Activated CD8-positive, alpha-beta memory T cell treated with anti-CD3 and anti-CD28 coated beads, Interleukin-2, amount 50 U/mL, for 24 hours (primary cell): Measurements from ENCODE around the gene KATNAL1.
"Not testable (repeated sequence)": the region's sequence is repeated elsewhere in the genome, so short reads cannot be mapped to it uniquely, and the experiment has no call there.

Experiments used
- DNase-seq: peaks from one replicate; pipeline ENCODE4 v3.0.0-alpha.2; 2020; ENCODE audit errors: extremely low read depth

The KATNAL1 gene

GRCh38 chr13:30292325-30292724, 15.0 kb downstream of the KATNAL1 start:
- no peak for DNase-seq

DNA sequence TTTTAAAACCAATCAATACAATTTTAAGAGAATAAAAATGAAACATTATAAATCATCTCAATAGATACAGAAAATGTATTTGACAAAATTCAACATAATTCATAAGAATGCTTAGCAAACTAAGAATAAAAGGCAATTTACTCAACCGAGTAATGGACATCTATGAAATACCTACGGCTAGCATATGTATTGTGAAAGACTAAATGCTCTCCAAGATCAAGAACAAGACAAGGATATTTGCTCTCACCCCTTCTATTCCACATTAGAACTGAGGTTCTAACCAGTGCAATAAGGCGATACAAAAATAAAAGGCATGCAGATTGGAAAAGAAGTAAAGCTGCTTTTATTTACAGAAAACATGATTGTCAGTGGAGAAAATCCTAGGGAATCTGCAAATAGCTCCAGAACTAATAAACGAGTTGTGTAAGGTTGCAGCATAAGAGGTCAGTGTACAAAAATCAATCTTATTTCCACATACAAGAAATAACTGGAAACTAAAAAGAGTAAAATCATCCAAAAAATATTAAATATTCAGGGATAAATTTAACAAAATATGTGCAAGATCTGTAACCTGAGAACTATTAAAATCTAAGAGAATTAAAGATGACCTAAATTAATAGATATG, 16.4 kb downstream of the KATNAL1 start:
- no peak for DNase-seq

DNA sequence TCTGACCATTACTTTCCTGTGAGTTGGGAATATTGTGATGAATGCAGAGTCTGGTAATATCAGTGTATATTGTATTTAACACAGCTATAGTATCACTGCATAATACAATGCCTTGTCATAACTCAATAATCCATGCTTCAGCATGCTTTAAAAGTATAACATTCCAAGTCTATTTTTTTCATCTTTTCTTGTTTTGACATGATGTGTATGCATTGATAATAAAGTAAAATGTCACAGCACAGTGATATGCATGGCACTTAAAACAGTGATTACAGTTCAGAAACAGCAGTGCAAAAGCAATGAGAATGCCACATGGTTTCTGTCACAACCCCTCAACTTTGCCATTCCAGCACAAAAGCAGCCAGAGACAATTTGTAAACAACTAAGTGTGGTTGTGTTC, 17.8 kb downstream of the KATNAL1 start:
- DNase-seq, result no peak

- not testable (repeated sequence) for DNase-seq
Measured at GRCh38 chr13:30286059-30286458, 21.3 kb downstream of the KATNAL1 start.

DNA sequence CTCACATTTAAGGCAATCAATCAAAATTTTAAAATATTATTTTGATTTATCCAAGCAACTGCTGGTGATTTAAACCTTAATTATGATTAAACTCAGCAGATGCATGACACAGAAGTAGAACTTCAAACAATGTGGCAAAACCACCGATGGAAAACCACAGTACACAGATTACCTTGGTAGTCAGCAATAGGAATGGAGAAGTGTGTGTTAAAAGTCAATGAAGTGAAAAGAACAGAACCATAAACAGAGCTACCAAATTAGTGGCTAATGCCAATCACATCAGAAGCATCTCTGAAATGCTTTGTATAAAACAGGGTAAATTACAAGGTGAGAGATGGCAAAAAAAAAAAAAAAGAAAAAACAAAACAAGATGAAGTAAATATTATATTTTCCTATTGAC, 31.2 kb downstream of the KATNAL1 start:
- no peak for DNase-seq

DNA sequence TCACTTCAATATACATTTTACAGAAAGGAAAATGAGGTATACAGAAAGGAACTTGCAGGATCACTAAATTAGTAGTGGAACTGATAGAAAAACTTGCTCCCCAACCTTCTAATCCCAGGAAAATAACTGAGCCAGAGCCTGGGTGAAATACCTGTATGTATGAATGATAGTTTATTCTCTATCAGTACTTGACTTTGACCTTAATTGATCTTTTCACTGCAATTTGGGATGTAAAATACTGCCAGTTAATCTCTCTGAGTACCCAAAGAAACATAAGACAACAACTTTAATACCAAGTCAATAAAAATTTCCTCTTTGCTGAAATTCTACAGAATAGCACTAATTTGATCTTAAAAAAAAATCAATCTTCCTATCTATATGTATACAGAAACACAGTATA, 33.3 kb downstream of the KATNAL1 start:
- DNase-seq, result no peak

DNA sequence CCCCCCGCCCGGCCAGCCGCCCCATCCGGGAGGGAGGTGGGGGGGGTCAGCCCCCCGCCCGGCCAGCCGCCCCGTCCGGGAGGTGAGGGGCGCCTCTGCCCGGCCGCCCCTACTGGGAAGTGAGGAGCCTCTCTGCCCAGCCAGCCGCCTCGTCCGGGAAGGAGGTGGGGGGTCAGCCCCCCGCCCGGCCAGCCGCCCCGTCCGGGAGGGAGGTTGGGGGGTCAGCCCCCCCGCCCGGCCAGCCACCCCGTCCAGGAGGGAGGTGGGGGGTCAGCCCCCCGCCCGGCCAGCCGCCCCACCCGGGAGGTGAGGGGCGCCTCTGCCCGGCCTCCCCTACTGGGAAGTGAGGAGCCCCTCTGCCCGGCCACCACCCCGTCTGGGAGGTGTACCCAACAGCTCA, 37.3 kb downstream of the KATNAL1 start:
- not testable (repeated sequence) for DNase-seq

DNA sequence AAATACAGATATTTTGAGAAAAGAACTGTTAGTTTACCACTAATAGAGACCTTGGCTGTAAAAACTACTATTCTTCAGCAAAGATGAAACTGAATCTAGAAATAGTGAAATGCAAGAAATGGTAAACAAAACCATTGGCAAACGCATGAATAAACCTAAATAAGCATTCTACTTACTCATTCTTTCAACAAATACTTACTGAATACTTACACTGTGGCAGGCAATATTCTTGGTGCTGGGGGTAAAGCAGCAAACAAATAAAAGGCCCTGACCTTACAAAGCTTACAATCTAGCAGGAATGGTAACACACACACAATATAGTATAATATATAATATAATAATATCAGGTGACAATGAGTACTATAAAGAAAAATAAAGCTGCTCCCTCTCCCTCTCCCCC, 38.7 kb downstream of the KATNAL1 start:
- DNase-seq, result no peak

DNA sequence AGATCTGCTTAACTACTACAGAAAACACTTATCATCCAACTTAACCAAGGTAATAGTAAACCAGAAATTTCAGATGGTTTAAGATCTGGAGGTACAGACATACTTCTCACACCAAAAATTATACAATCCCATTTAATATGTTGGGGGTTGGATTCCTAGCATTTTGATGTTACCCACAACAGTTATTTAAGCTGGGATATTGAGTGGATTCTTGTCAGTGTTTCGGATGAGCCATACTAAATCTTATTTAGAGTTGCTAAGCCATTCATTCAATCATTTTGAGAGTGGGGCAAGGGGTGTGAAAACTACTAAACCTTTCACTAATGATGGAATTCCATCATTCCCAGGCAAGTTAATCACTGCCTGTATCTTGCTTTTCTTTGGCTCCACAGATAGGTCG, 40.6 kb downstream of the KATNAL1 start:
- no peak for DNase-seq

- not testable (repeated sequence) for DNase-seq
Measured at GRCh38 chr13:30259149-30259733, 48.1 kb downstream of the KATNAL1 start.

DNA sequence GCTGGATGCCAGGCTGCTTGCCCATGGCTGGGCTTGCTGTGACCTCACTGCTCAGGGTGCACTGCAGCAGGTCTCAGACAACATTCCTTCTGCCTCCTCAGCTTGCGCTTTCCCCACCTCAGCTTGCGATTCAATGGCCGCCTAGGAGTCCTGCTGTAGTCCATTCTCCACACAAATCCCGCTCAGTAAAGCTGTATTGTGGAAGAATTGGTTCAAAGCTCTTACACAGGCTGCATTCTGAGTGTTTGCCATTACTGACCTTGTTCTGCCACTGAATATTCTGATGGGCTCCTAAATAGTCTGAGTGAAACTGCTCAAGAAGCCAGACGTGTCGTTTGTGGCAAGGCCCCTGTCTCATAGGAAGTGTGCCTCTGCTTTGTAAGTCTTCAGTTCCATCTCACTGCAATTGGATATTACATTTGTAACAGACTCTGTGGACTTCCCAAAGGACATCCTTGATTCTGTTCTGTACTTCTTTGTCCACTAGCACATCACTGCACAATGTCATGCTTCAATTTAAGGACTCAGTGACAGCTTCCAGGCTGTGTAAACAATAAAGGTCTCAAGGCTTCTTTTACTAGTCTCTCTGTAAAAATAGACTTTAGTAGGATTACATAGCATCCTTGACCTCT, 49.8 kb downstream of the KATNAL1 start:
- DNase-seq, result no peak

- DNase-seq, result no peak
Measured at GRCh38 chr13:30256713-30257467, 50.5 kb downstream of the KATNAL1 start.

- no peak for DNase-seq
Measured at GRCh38 chr13:30255696-30256095, 51.7 kb downstream of the KATNAL1 start.

- no peak for DNase-seq
Measured at GRCh38 chr13:30253830-30254229, 53.5 kb downstream of the KATNAL1 start.

DNA sequence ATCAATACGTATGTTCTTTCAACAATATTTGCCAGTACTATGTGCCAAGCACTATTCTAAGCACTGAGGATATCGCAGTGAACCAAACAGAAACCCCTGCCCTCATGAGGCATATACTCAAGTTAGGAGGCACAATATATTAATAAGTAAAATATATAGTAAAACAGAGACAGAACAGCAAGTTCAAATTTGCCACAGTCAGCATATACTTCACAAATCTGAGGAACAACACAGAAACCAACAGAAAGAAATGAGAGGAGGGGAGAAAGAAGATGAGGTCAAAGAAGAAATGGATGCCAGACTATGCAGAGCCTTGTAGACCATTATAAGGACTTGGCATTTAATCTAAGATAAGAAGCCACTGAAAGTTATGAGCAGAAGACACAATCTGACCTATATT, 59.9 kb downstream of the KATNAL1 start:
- no peak for DNase-seq

DNA sequence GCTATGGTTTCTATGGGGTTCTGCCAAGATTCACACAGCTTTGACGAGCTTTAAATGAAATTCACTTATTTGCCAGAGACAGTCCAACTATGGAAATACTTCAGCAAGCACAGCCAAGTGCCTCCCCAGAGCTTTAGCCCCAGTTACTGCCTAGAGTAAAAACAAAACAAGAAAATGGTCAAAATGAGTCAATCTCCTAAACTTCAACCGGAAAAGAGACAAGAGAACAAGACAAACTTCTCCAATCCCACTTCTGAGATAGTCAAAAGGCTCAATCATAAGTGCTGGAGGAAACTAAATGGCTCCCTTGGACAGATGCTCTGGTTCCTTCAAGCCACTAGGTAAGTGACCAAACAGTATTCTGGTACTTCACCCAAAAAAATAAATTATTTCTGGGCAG, 65.8 kb downstream of the KATNAL1 start:
- no peak for DNase-seq

DNA sequence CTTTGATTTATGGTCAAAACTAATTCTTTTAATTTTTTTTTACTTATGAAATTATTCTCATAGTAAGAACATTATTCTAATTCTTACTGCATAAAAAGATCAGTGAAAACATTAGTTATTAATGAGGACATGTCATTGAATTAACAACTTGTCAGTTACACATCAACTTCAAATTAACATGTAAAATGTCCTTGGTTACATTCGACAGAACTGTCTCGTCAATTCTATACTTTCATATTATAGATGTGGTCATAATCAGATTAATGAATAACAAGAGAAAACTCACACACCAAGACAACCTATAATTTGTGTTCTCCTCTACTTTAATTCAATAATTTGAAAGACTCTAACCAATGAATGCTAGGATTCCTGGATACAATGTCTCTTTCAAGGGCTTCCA, 66.7 kb downstream of the KATNAL1 start:
- no peak for DNase-seq

GRCh38 chr13:30235216-30235615, 72.1 kb downstream of the KATNAL1 start:
- DNase-seq, result no peak

GRCh38 chr13:30234619-30235162, 72.7 kb downstream of the KATNAL1 start:
- no peak for DNase-seq

GRCh38 chr13:30224732-30225131, 82.6 kb downstream of the KATNAL1 start:
- no peak for DNase-seq

GRCh38 chr13:30222254-30222653, 85.1 kb downstream of the KATNAL1 start:
- no peak for DNase-seq

- no peak for DNase-seq
Measured at GRCh38 chr13:30216111-30216510, 91.2 kb downstream of the KATNAL1 start.
